ENCODE results near the gene CCDC174.

CCDC174 gene

GRCh38 chr3:14651440-14652251 lies at the start of gene CCDC174:
TSS of gene CCDC174 (plus strand) at chr3:14651762. CDS start at chr3:14651837, 75 bp downstream.
- TF ChIP-seq TARDBP (IDR thresholded peaks at IDR 0.05), result no peak
- TF ChIP-seq PKNOX1 (IDR thresholded peaks at IDR 0.05), result peak; percentile 69
- no peak for TF ChIP-seq HDGF (IDR thresholded peaks at IDR 0.05; ENCODE audit: borderline replicate concordance)
- TF ChIP-seq SP1 (IDR thresholded peaks at IDR 0.05), result no peak
- TF ChIP-seq NFRKB (IDR thresholded peaks at IDR 0.05), result no peak
- no peak for TF ChIP-seq FOXA1 (IDR thresholded peaks at IDR 0.05)
- peak; percentile 98 for TF ChIP-seq ELF4 (IDR thresholded peaks at IDR 0.05)
- no peak for TF ChIP-seq ZNF384 (IDR thresholded peaks at IDR 0.05)
- no peak for TF ChIP-seq LEF1 (IDR thresholded peaks at IDR 0.05; ENCODE audit: borderline replicate concordance)
- TF ChIP-seq ARNT (IDR thresholded peaks at IDR 0.05), result no peak
- TF ChIP-seq FOXK2 (IDR thresholded peaks at IDR 0.05), result peak; percentile 82
- no peak for TF ChIP-seq BHLHE40 (IDR thresholded peaks at IDR 0.05; ENCODE audit: borderline replicate concordance)
- no peak for TF ChIP-seq SUZ12 (IDR thresholded peaks at IDR 0.05)
- 0 out of 2 replicates have a peak, but pooled peaks have one; percentile 5 for TF ChIP-seq CTBP1 (IDR thresholded peaks at IDR 0.05; ENCODE audit: borderline replicate concordance)
- no peak for TF ChIP-seq L3MBTL2 (conservative IDR thresholded peaks at IDR 0.05)
- no peak for TF ChIP-seq FOXM1 (IDR thresholded peaks at IDR 0.05; ENCODE audit: borderline replicate concordance)
- ChIA-PET CTCF (interaction anchor here (1.2 kb wide), 1 partner anchor 269 kb away, joined by 4 read pairs; no protein-coding TSS in a partner anchor), POLR2A (interaction anchor here (0.5 to 2.2 kb wide), 24 partner anchors 9 to 473 kb away, joined by 3 to 9 read pairs (median 3); partner anchors contain the start of genes LSM3, MRPS25 and RBSN)
- DNase-seq (ENCODE audit: extremely low spot score), result peak; percentile 91

DNA sequence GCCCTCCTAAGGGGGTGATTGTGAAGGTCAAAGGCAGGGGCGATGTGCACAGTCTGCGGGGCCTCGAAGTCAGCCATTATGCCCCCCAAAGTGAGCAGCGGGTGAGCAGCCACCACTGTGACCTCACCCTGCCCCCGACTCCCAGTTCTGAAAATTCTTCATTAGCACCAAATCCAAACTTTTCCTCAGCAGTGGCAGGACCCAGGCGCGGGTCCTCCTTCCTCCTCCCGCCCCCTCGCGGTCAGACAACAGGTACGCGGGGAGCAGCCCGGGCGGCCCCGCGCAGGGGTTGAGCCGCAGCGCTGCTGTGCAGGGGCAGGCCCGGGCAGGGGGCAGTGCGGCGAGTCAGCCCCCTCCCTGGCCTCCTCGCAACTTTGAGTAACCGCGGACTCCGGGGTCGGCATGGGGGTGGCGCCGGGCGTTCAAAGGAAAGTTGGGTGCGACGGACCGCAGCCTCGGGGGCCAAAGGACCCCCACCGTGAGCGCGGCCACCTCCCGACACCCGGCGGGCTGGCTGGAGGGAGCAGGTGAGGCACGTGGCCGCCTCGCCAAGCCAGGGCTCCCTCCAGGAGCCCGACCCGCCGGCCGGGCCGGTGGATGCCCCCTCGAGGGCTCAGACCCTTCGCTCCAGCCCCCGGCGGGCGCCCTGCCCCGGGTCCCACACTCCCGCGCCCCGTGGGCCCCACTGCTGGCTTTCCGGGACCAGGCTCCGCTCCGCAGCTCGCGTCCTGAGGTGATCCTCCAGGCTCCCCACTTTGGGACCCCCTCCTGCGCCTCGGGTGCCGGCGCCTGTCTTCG lies 49.4 kb upstream of the CCDC174 start:
- TF ChIP-seq SUZ12 (IDR thresholded peaks at IDR 0.05), result no peak
- no peak for TF ChIP-seq PKNOX1 (IDR thresholded peaks at IDR 0.05)
- no peak for TF ChIP-seq BHLHE40 (IDR thresholded peaks at IDR 0.05; ENCODE audit: borderline replicate concordance)
- TF ChIP-seq ARNT (IDR thresholded peaks at IDR 0.05), result no peak
- ChIA-PET CTCF (no interaction called here), POLR2A (no interaction called here)
- DNase-seq (ENCODE audit: extremely low spot score), result peak; percentile 39

DNA sequence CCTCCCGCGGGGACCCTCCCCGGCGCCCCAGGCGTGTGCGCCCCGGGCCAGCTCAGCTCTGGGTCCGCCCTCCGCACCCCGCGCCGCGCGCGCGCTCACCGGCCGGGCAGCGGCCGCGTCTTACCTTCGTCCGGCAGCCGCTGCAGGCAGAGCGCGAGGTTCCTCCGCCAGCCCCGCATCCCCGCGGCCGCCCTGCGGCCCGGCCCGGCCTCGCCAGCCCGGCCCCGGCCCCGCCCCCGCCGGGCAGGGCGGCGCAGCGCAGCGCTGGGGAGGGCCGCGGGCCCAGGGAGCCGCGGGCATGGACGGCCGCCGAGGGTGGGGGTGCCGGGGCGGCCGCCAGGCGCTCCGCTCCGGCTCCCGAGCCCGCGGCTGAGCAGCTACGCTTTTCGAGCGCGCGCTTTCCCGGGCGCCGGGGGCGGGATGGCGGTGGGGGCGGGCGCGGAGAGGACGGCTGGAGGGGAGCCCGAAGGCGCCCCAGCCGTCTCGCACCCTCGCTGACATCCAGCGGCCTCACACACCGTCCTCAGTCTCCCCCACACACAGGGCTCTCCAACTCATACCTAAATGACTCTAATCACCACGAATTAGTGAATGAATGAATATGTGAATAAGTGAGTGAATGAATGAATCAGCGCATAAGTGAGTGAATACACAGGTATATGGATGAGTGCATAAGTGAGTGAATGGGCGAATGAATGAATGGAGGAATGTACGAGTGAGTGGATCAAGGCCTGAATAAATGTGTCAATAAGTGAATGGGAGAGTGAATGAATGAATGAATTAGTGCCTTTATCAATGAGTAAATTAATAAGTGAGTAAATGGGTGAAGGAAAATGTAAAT lies 48.5 kb upstream of the CCDC174 start:
- ChIA-PET CTCF (no interaction called here), POLR2A (no interaction called here)
- TF ChIP-seq PKNOX1 (IDR thresholded peaks at IDR 0.05), result no peak
- TF ChIP-seq BHLHE40 (IDR thresholded peaks at IDR 0.05; ENCODE audit: borderline replicate concordance), result no peak
- DNase-seq (ENCODE audit: extremely low spot score), result peak; percentile 66

DNA sequence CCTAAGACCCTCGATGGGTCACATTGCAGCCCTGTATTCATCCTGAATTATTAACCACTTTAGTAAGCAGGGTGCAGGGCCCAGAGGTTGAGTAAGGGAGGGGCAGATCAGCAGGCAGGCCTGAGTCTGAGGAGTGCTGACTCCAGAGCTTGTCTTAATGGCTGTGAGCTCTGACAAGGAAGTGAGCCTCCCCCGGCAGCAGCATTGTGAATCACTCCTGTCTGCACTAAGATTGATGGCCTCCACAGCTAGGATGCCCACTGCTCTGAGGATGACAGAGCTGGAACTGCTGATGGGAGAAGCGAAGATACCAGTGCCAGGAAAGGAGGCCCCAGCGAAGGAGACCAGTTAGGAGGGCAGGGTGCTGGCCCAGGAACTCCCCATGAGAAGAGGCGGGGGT lies 46.5 kb upstream of the CCDC174 start:
- DNase-seq (ENCODE audit: extremely low spot score), result no peak
- ChIA-PET CTCF (no interaction called here), POLR2A (no interaction called here)
- TF ChIP-seq ELF4 (IDR thresholded peaks at IDR 0.05), result no peak
- TF ChIP-seq NFRKB (IDR thresholded peaks at IDR 0.05), result no peak
- peak; percentile 55 for TF ChIP-seq PKNOX1 (IDR thresholded peaks at IDR 0.05)
- TF ChIP-seq BHLHE40 (IDR thresholded peaks at IDR 0.05; ENCODE audit: borderline replicate concordance), result no peak

GRCh38 chr3:14605744-14606143 lies 45.8 kb upstream of the CCDC174 start:
- no peak for DNase-seq (ENCODE audit: extremely low spot score)
- CTCF ChIA-PET, result no interaction called here
- POLR2A ChIA-PET, result no interaction called here
- TF ChIP-seq SUZ12 (IDR thresholded peaks at IDR 0.05) (no peak), TARDBP (IDR thresholded peaks at IDR 0.05) (no peak), ELF4 (IDR thresholded peaks at IDR 0.05) (no peak), SP1 (IDR thresholded peaks at IDR 0.05) (no peak), FOXK2 (IDR thresholded peaks at IDR 0.05) (no peak), FOXA1 (IDR thresholded peaks at IDR 0.05) (no peak), ARNT (IDR thresholded peaks at IDR 0.05) (no peak), PKNOX1 (IDR thresholded peaks at IDR 0.05) (no peak), L3MBTL2 (conservative IDR thresholded peaks at IDR 0.05) (no peak), LEF1 (IDR thresholded peaks at IDR 0.05; ENCODE audit: borderline replicate concordance) (no peak), CTBP1 (IDR thresholded peaks at IDR 0.05; ENCODE audit: borderline replicate concordance) (no peak), FOXM1 (IDR thresholded peaks at IDR 0.05; ENCODE audit: borderline replicate concordance) (no peak)
